Neural cell (in vitro differentiated cells): Measurements from ENCODE around the gene EPS15. TPM values are rescaled to one million over a fixed set of nuclear protein-coding genes. Genes with fewer than 3 reads are reported as not detected.

Experiments used
- H2AFZ ChIP-seq: fragments of 200-600, 300-800 bp; sonication (generic), shearing (Covaris generic); 2 replicates; pipeline ENCODE4 v1.6.0; 2014; ENCODE audit warnings: low read depth, mild to moderate bottlenecking, antibody characterized with exemption, low read length, moderate library complexity
- H3F3A ChIP-seq: fragments of 200-600 bp; shearing (Covaris generic); 2 replicates; pipeline ENCODE4 v1.6.1; 2016; ENCODE audit warnings: mild to moderate bottlenecking, moderate library complexity, mixed read lengths, antibody characterized with exemption, low read length; ENCODE audit not compliant: insufficient read depth, poor library complexity, severe bottlenecking
- H3K27ac ChIP-seq: fragments of 200-600, 300-800 bp; sonication (generic), shearing (Covaris generic); 2 replicates; pipeline ENCODE4 v1.5.1; 2014; ENCODE audit warnings: mild to moderate bottlenecking, low read length, moderate library complexity
- H3K27me3 ChIP-seq: fragments of 300-800, 200-600 bp; sonication (generic), shearing (Covaris generic); 2 replicates; pipeline ENCODE4 v1.6.0; 2014; ENCODE audit warnings: mild to moderate bottlenecking, low read depth, low read length, moderate library complexity; ENCODE audit not compliant: insufficient read depth
- H3K36me3 ChIP-seq: fragments of 300-800, 200-600 bp; sonication (generic), shearing (Covaris generic); 2 replicates; pipeline ENCODE4 v1.5.1; 2014; ENCODE audit warnings: mild to moderate bottlenecking, antibody characterized with exemption, low read length, moderate library complexity; ENCODE audit not compliant: insufficient read depth
- H3K4me2 ChIP-seq: fragments of 300-800, 200-600 bp; sonication (generic), shearing (Covaris generic); 2 replicates; pipeline ENCODE4 v1.6.0; 2014; ENCODE audit warnings: mild to moderate bottlenecking, low read length
- H3K4me3 ChIP-seq: fragments of 300-800, 200-600 bp; sonication (generic), shearing (Covaris generic); 2 replicates; pipeline ENCODE4 v1.5.1; 2014; ENCODE audit warnings: mild to moderate bottlenecking, low read length, moderate library complexity
- H3K79me2 ChIP-seq: fragments of 200-600 bp; shearing (Covaris generic); replicated peaks from 2 replicates; pipeline ENCODE4 v1.6.0; 2014; ENCODE audit warnings: mild to moderate bottlenecking, low read length, moderate library complexity; ENCODE audit not compliant: insufficient read depth
- H3K9ac ChIP-seq: fragments of 300-800, 200-600 bp; sonication (generic), shearing (Covaris generic); 2 replicates; pipeline ENCODE4 v1.6.1; 2016; ENCODE audit warnings: mild to moderate bottlenecking, low read length, mixed read lengths
- H3K9me2 ChIP-seq: fragments of 200-600 bp; shearing (Covaris generic); 2 replicates; pipeline ENCODE4 v1.6.1; 2016; ENCODE audit warnings: mild to moderate bottlenecking, low read length, mixed read lengths; ENCODE audit not compliant: insufficient read depth
- H3K9me3 ChIP-seq: fragments of 200-600, 300-800 bp; sonication (generic), shearing (Covaris generic); 2 replicates; pipeline ENCODE4 v1.6.1; 2016; ENCODE audit warnings: mild to moderate bottlenecking, mixed run types, low read length, moderate library complexity, mixed read lengths
- H4K20me1 ChIP-seq: fragments of 200-600 bp; shearing (Covaris generic); 2 replicates; pipeline ENCODE4 v1.6.1; 2016; ENCODE audit warnings: mild to moderate bottlenecking, mixed run types; ENCODE audit not compliant: insufficient read depth
- CTCF ChIP-seq: fragments of 450-650 bp; IDR thresholded peaks from 2 replicates; pipeline ENCODE4 v1.5.1; 2014; ENCODE audit warnings: antibody characterized with exemption, mild to moderate bottlenecking, moderate library complexity; ENCODE audit not compliant: poor library complexity, severe bottlenecking
- EP300 ChIP-seq: fragments of 450-650 bp; conservative IDR thresholded peaks from 2 replicates; pipeline ENCODE4 v1.6.1; 2014; ENCODE audit warnings: antibody characterized with exemption, mild to moderate bottlenecking, moderate library complexity; ENCODE audit not compliant: poor library complexity, severe bottlenecking
- EZH2 ChIP-seq: fragments of 200-600, 300-800 bp; shearing (Covaris generic), sonication (generic); IDR thresholded peaks from 2 replicates; pipeline ENCODE4 v1.6.1; 2014; ENCODE audit warnings: antibody characterized with exemption, low read length, borderline replicate concordance, mild to moderate bottlenecking; ENCODE audit not compliant: insufficient read depth, poor library complexity, severe bottlenecking
- MXI1 ChIP-seq: fragments of 450-650 bp; conservative IDR thresholded peaks from 2 replicates; pipeline ENCODE4 v1.6.1; 2014; ENCODE audit warnings: antibody characterized with exemption, mild to moderate bottlenecking; ENCODE audit not compliant: poor library complexity, severe bottlenecking
- POLR2AphosphoS5 ChIP-seq: IDR thresholded peaks from 2 replicates; pipeline ENCODE4 v1.6.1; 2012
- RAD21 ChIP-seq: fragments of 450-650 bp; conservative IDR thresholded peaks from 2 replicates; pipeline ENCODE4 v1.6.1; 2014; ENCODE audit warnings: antibody characterized with exemption, mild to moderate bottlenecking, moderate library complexity
- REST ChIP-seq: IDR thresholded peaks from 2 replicates; pipeline ENCODE4 v1.6.1; 2012; ENCODE audit warnings: borderline replicate concordance
- SMC3 ChIP-seq: fragments of 450-650 bp; conservative IDR thresholded peaks from 2 replicates; pipeline ENCODE4 v1.6.1; 2014; ENCODE audit warnings: antibody characterized with exemption, mild to moderate bottlenecking, moderate library complexity; ENCODE audit not compliant: poor library complexity
- TAF1 ChIP-seq: IDR thresholded peaks from 2 replicates; pipeline ENCODE4 v1.6.1; 2012; ENCODE audit warnings: low read depth
- polyA plus RNA-seq: library from polyadenylated mRNA; depleted of rRNA; stranded (reverse); fragments of >200 nt; gene quantifications from 2 replicates; pipeline ENCODE4 v1.2.3, GENCODE V29; 2014

EPS15 gene
- polyA plus RNA-seq, 1 donor from 2014 or later, result 101 TPM

DNA sequence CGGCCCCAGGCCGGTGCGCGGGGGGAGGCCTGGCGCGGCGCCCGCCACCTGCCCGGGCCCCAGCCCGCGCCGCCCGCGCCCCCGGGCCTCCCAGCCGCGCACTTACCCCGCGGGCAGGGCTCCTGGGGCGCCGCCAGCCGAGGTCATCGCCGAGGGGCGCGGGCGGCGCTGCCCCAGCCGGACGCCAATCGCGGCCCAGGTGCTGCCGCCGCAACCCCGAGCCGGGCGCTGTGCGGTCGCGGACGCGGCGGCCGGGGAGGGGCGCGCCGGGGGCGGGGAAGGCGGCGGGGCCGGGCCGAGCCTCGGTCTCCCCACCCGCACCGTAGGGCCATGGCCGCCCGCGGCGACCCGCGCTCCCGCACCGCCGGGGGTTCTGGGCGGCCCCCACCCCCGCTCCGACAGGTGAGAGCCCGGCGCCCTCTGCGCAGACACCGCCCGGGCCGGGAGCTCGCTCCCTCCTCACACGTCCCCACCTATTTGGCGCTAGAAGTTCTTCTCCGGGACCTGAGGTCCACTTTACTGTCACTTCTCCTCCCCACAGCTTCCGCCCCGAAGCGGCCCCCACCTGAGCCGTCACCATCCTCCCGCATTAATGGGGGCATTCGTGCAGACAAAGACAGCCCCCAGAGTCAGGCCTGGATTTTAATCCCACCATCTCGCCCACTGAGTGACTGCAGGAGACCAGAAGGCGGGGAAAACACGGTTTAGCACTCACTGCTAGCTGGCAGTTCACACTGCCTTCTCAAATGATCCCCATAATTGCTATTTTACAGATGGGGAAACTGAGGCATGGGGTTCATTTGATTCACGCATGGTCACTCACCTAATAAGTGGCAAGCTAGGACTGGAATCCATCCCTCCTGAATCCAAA is 188.5 kb downstream of the EPS15 start, which contains the start of gene TTC39A:
TTC39A (minus strand) TSS at position 232 of the 871 bp plus-strand sequence; CDS start at position 147, 85 bp downstream.
- Histone ChIP-seq H3K27me3 (peaks cover 25% of the 10 kb centered on the region), H3K79me2 (no peaks in the 10 kb centered on the region), H3K9me3 (no peaks in the 10 kb centered on the region), H3K4me3 (peak within 1 kb of the TSS; percentile 59), H3K9ac (no peak within 1 kb of the TSS), H4K20me1 (no peaks in the 10 kb centered on the region), H3K9me2 (no peaks in the 10 kb centered on the region), H3K4me2 (peak within 1 kb of the TSS; percentile 30), H3K36me3 (no peaks in the 10 kb centered on the region), H3K27ac (no peak within 1 kb of the TSS), H2AFZ (no peak within 1 kb of the TSS), H3F3A (no peaks in the 10 kb centered on the region)
- TF ChIP-seq EZH2, result no peak
- no peak for TF ChIP-seq EP300
- TF ChIP-seq POLR2AphosphoS5, result no peak
- no peak for TF ChIP-seq RAD21
- TF ChIP-seq CTCF, result no peak
- no peak for TF ChIP-seq MXI1
- no peak for TF ChIP-seq TAF1
- TF ChIP-seq REST, result no peak
- TF ChIP-seq SMC3, result no peak

DNA sequence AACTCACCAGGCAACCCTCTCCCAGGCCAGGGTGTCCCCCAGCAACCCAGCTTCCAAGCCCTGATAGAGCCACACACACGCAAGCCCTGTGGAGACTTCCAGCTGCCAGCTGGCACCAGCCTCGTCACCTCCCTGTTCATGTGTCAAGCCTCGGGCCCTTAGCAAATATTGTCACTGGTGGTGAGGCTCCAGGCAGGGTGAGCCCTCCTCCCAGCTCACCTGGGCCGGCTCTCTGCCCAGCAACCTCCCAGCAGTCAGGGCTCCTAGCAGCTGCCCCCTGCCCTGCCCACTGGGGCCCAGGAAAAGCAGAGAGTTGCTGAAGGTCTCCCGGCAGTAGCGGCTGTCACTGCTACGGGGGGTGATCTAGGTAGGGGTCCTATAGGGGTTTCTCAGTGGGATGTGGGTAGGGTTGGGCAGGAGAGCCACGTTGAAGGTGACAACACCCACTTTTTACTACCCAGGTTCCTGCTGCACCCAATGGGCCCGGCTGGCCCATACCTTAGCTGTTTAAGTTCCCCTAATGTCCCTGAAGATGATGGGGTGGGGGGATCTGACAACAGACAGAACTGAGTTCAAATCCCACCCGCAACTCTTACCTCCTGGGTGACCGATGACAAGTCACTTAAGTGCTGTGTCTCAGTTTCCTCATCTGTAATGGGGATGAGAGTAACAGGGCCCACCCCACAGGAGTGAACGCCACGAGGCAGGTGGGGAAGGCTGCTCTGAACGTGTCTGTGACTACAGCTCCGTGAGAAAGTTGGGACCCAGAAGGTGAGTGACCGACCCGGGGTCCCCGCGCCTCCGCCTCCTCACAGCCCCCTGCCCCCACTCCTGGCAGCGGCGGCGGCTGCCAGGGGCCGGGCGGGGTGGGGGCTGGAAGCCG is 189.4 kb downstream of the EPS15 start:
- Histone ChIP-seq H3K9me3 (no peaks in the 10 kb centered on the region), H3F3A (no peaks in the 10 kb centered on the region), H4K20me1 (no peaks in the 10 kb centered on the region), H3K4me2 (no peak overlapping the region), H3K9ac (no peak overlapping the region), H3K79me2 (no peaks in the 10 kb centered on the region), H3K36me3 (no peaks in the 10 kb centered on the region), H3K27ac (no peak overlapping the region), H3K4me3 (no peak overlapping the region), H3K27me3 (peaks cover 25% of the 10 kb centered on the region), H2AFZ (no peak overlapping the region), H3K9me2 (no peaks in the 10 kb centered on the region)
- TF ChIP-seq MXI1 (no peak), EP300 (no peak), SMC3 (no peak), POLR2AphosphoS5 (no peak), CTCF (no peak), RAD21 (no peak), REST (no peak), TAF1 (no peak), EZH2 (no peak)
